Measurements from ENCODE around the gene ZNF383.
"Not testable (repeated sequence)": the region's sequence is repeated elsewhere in the genome, so short reads cannot be mapped to it uniquely, and the experiment has no call there.

DNA sequence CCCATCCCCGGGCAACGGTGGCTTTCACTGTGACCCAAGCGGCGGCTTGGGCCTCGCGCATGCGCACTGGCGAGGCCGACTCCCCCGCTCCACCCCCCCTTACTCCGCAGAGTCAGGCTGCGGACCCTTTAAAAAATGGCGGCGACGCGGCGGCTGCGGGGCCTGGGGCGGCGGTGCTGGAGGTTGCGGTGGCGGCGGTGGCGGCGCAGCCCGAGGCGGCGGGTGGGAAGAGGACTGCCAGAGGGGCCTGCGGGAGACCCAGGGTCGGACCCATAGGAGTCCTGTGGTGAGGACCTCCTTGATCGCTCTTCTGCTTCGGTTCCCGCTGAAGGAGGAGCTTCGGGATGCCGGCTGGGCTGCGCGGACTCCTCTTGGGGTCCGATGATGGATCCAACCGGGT, 76.2 kb downstream of the ZNF383 start:
- TF ChIP-seq SP1 (IDR thresholded peaks at IDR 0.05); ARNT (IDR thresholded peaks at IDR 0.05); CTBP1 (IDR thresholded peaks at IDR 0.05; ENCODE audit: borderline replicate concordance); PKNOX1 (IDR thresholded peaks at IDR 0.05); FOXA1 (IDR thresholded peaks at IDR 0.05): not testable (repeated sequence)
